Activated T-cell treated with anti-CD3 and anti-CD28 coated beads, Interleukin-2, amount 50 U/mL, for 72 hours (primary cell): ENCODE data around the gene THAP2. TPM values are rescaled to one million over a fixed set of nuclear protein-coding genes. Genes with fewer than 3 reads are reported as not detected.

Source experiments
- ATAC-seq, 2 donors: fragments of 150-1000 bp; cut with Tn5 transposase; replicated peaks in 1 of 2; 2 replicates each; pipeline ENCODE4 v1.10.0; 2021; ENCODE audit warnings: moderate library complexity in 2 of 2, mild to moderate bottlenecking in 1 of 2
- DNase-seq, 2 donors: peaks; one replicate each; pipeline ENCODE4 v3.0.0; 2021 to 2022; ENCODE audit warnings: mixed read lengths in 1 of 2
- H3K27ac Mint-ChIP-seq: one replicate; pipeline ENCODE4 v1.8.0; 2022; ENCODE audit warnings: mild to moderate bottlenecking, moderate library complexity, mixed read lengths
- H3K27me3 Mint-ChIP-seq: one replicate; pipeline ENCODE4 v1.8.0; 2022; ENCODE audit warnings: low read depth, mixed read lengths
- H3K36me3 Mint-ChIP-seq, 2 donors: one replicate each; pipeline ENCODE4 v1.8.0; 2022; ENCODE audit warnings: mixed read lengths in 2 of 2, mild to moderate bottlenecking in 1 of 2; ENCODE audit not compliant: insufficient read depth in 2 of 2
- H3K4me1 Mint-ChIP-seq: one replicate; pipeline ENCODE4 v1.8.0; 2022; ENCODE audit warnings: low read depth, mixed read lengths
- H3K4me3 Mint-ChIP-seq, 2 donors: one replicate each; pipeline ENCODE4 v1.8.0; 2022; ENCODE audit warnings: mild to moderate bottlenecking in 2 of 2, mixed read lengths in 2 of 2, moderate library complexity in 2 of 2
- H3K9me3 Mint-ChIP-seq, 2 donors: one replicate each; pipeline ENCODE4 v1.8.0; 2022; ENCODE audit warnings: mixed read lengths in 2 of 2
- total RNA-seq, 2 donors: library from RNA; stranded (reverse); gene quantifications; one replicate each; pipeline ENCODE4 v1.2.3, GENCODE V29; 2022

The THAP2 gene
- 10 to 100 TPM; 13.8 to 15.1 TPM for total RNA-seq

DNA sequence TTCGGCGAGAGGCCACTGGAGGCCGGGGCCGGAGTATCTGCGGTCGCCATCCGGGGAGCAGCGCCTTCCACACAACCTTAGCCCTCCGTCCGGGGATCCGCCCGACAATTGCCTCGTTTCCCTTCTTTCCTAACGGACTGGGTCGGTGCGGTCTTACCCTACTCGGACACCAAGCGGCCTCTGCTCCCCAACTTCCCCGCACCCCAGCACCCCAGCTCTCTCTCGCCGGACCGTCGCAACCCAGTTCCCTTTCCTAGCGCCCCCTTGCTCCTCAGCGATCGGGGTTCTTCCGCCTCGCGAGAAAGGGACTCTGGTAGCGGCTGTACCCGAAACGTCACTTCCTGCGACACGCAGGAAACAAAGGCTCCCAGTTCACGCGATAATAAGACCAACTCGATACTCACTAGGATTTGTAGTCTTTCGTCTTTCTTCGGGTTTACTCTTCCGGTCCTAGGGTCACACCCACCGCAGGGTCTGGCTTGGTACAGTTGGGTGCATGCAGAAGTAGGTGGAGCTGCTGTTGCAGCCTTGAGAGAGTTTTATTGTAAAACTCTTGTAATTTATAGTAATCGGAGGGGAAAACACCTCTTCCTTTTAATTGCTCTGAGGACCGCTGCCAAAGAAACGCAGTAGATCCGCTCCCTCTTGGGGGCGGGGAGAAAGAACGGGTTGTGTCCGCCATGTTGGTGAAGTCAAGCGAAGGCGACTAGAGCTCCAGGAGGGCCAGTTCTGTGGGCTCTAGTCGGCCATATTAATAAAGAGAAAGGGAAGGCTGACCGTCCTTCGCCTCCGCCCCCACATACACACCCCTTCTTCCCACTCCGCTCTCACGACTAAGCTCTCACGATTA is at the start of gene THAP2, which contains the start of gene ZFC3H1:
THAP2 (plus strand) TSS at position 741 of the 850 bp plus-strand sequence. CDS start 209 bp downstream, outside the sequence.
ZFC3H1 (minus strand) TSS at position 288 of the 850 bp plus-strand sequence; CDS start at position 50, 238 bp downstream.
- H3K4me1 Mint-ChIP-seq = peaks cover 46% of the 10 kb centered on the region
- H3K27ac Mint-ChIP-seq = peak within 1 kb of the TSS; percentile 99
- peak; percentile 85 to 88 for ATAC-seq
- H3K36me3 Mint-ChIP-seq = peaks cover 15 to 34% of the 10 kb centered on the region in 2 donors
- DNase-seq = peak; percentile 88 to 93
- peaks cover 0 to 4% of the 10 kb centered on the region in 2 donors for H3K9me3 Mint-ChIP-seq
- no peaks in the 10 kb centered on the region for H3K27me3 Mint-ChIP-seq
- H3K4me3 Mint-ChIP-seq = peak within 1 kb of the TSS; percentile 95 to 99

DNA sequence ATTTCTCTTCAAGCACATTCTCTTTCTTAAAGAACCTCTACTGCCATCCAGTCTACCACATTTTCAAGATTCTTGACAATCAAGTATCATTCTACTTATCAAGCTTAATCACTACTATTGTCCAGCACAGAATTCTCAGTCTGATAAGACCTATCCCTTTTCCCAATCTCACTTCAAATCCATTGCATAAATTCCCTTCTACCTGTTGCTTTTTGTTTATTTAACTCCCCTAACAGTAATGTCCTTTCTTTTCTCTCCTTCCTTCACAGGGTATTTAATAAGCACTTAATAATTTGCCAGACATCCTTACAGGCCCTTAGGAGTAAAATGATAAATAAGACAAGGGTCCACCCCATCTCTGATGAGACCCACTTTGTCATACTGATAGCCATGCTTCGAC is 42.2 kb upstream of the THAP2 start:
- Mint-ChIP-seq H3K4me3 (no peak overlapping the region), H3K4me1 (peaks cover 6% of the 10 kb centered on the region), H3K27me3 (no peaks in the 10 kb centered on the region), H3K9me3 (no peaks in the 10 kb centered on the region), H3K36me3 (peaks cover 13 to 62% of the 10 kb centered on the region in 2 donors), H3K27ac (peak overlapping the region; percentile 27)
- no peak for DNase-seq
- no peak for ATAC-seq

DNA sequence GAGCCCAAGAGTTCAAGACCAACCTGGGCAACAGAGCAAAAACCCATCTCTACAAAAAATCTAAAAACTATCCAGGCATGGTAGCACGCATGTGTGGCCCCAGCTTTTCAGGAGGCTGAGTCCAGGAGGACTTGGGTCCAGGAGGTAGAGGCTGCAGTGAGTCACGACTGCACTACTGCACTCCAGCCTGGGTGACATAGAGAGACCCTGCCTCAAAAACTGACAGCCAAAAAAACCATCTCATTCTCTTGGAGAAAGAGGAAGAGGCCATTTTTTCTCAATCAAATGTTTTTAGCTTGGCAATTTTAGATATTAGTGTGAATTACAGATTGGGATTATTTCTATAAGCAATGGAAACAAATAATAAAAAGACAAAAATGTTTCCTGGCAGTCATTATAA is 38.6 kb upstream of the THAP2 start:
- no peaks in the 10 kb centered on the region for H3K9me3 Mint-ChIP-seq
- H3K4me1 Mint-ChIP-seq = peaks cover 6% of the 10 kb centered on the region
- ATAC-seq (no peak), DNase-seq (no peak)
- no peaks in the 10 kb centered on the region for H3K27me3 Mint-ChIP-seq
- H3K27ac Mint-ChIP-seq = no peak overlapping the region
- H3K36me3 Mint-ChIP-seq = peaks cover 13 to 54% of the 10 kb centered on the region in 2 donors
- H3K4me3 Mint-ChIP-seq = no peak overlapping the region

DNA sequence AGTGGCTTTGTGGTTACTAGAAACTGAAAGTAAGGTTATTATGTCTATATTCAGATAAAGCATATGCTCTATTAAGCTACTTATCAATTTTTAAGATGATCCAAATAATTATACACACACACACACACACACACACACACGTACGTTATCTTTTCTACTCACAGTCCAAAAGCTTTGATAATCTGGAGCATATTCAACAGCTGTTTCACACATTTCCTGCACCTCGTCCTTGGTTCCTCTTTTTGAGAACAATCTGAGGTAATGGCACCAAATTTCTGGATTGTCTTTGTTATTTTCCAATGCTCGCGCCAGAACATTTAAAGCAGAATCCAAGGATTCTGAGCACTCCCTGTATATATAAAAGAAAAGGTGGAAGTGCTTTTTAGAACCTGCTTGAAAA is 38.0 kb upstream of the THAP2 start:
- peak overlapping the region in 1 of 2 donors; percentile 11 for H3K4me3 Mint-ChIP-seq
- H3K27ac Mint-ChIP-seq = peak overlapping the region; percentile 24
- H3K4me1 Mint-ChIP-seq = peaks cover 6% of the 10 kb centered on the region
- peaks cover 13 to 50% of the 10 kb centered on the region in 2 donors for H3K36me3 Mint-ChIP-seq
- H3K9me3 Mint-ChIP-seq = no peaks in the 10 kb centered on the region
- no peak for DNase-seq
- H3K27me3 Mint-ChIP-seq = no peaks in the 10 kb centered on the region
- no peak for ATAC-seq

DNA sequence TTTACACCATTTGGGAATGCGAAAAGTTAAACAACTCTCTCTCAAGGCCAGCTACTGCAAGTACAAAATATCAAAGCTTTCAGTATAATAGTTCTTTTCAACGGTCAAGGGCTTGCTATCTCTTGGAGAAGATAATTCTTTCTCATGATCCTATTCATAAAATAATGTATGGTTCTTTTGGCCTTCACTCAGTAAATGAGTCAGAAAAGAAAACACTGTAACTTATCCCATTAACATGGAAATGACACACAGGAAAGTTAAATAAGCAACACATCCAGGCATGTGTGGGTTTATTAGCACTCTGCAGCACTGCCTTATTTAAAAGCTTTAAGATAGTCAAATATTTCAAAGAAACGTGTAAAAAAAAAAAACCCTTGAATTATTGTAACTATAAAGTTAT is 37.3 kb upstream of the THAP2 start:
- ATAC-seq (no peak), DNase-seq (no peak)
- H3K4me1 Mint-ChIP-seq = peaks cover 6% of the 10 kb centered on the region
- H3K27me3 Mint-ChIP-seq = no peaks in the 10 kb centered on the region
- peaks cover 10 to 44% of the 10 kb centered on the region in 2 donors for H3K36me3 Mint-ChIP-seq
- no peaks in the 10 kb centered on the region for H3K9me3 Mint-ChIP-seq
- H3K4me3 Mint-ChIP-seq = peak overlapping the region in 1 of 2 donors; percentile 11
- H3K27ac Mint-ChIP-seq = peak overlapping the region; percentile 24

DNA sequence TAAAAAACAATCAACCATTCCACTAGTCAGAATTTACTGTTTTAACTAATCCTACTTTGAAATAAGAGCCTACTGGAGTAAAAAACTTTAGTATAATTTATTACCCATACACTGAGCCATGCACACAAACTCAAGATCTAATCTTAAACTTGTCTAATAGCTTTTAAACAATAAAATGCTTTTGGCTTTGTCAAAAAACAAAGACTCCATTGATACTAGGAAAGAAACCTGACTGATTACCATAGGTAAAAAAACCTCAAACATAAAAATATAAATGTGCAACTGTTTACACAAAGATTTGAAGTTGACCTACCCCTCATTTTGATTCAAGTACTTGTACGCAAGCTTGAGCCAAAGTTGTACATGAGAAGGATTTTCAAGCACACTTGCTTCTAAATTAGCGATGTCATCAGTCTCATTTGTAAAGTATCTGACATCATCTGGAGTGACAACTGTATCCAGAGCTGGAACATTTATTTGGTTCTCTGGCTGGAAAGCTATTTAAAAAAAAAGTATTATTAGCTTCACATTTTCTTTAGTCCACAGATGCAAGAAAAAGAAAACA is 36.6 kb upstream of the THAP2 start:
- DNase-seq (no peak), ATAC-seq (no peak)
- Mint-ChIP-seq H3K9me3 (no peaks in the 10 kb centered on the region), H3K27ac (no peak overlapping the region), H3K27me3 (no peaks in the 10 kb centered on the region), H3K4me3 (no peak overlapping the region), H3K4me1 (no peaks in the 10 kb centered on the region), H3K36me3 (peaks cover 6 to 44% of the 10 kb centered on the region in 2 donors)

DNA sequence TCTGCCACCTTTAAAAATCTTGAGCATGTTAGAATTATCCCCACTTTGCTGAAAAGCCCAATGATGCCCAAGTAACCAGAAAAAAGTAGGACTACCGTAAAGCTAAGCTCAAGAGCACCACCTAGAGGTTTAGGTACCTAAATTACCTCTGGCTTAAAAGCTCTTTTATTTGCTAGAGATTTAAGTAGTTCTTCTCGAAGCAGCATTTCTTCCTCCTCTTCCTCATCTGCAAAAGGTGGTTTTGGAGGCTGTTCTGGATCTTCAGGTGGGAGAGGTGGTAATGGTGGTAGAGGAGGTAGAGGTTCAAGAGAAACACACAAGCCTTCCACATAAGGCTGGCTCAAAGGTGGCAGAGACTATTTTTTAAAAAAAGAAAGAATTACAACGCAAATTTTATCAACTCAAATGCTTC is 27.4 kb upstream of the THAP2 start:
- no peak overlapping the region for H3K4me3 Mint-ChIP-seq
- H3K27ac Mint-ChIP-seq = no peak overlapping the region
- no peak for ATAC-seq
- DNase-seq = no peak
- H3K27me3 Mint-ChIP-seq = no peaks in the 10 kb centered on the region
- peaks cover 23% of the 10 kb centered on the region for H3K4me1 Mint-ChIP-seq
- peaks cover 3 to 52% of the 10 kb centered on the region in 2 donors for H3K36me3 Mint-ChIP-seq
- no peaks in the 10 kb centered on the region for H3K9me3 Mint-ChIP-seq

DNA sequence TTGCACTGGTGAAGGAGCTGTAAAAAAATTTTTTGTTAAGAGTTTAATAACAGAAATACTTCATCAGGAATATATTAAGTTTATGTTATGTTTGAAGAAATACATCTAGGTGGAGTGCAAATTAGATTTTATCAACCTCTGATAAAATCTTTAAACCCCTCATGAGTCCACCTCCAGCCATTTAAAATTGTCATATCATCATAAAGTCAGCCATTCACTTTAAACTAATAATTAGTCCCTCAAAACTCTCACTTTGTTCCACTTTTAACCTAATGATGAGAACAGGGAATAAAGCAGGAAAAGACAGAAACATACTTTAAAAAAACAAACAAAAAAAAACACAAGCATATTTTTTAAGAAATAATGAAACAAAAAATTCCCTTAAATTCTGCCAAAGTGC is 25.6 kb upstream of the THAP2 start:
- Mint-ChIP-seq H3K4me3 (no peak overlapping the region), H3K4me1 (peaks cover 38% of the 10 kb centered on the region), H3K9me3 (no peaks in the 10 kb centered on the region), H3K27me3 (no peaks in the 10 kb centered on the region), H3K36me3 (peaks cover 3 to 46% of the 10 kb centered on the region in 2 donors), H3K27ac (no peak overlapping the region)
- no peak for DNase-seq
- ATAC-seq = no peak

DNA sequence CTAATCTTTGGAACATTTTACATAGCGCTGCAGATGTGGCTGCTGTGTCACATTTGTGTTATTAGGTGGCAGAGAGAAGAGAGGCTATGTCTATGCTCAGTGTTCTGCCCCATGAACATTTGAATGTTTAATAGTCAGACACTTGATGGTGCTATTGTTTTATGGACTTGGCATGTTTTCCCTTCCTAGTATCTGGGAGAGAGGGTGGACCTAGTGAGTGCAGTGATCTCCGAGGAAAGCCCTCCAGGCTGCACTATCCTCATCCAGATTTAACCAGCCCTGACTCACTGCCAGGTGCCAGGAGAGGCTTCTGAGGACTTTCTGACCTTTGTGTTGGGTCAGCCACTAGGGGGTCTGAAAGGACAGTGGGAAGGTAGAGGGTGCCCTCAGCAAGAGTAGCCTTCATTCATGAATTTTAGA is 24.8 kb upstream of the THAP2 start:
- Mint-ChIP-seq H3K9me3 (no peaks in the 10 kb centered on the region), H3K27ac (peak overlapping the region; percentile 91), H3K27me3 (no peaks in the 10 kb centered on the region), H3K4me3 (no peak overlapping the region), H3K36me3 (peaks cover 5 to 49% of the 10 kb centered on the region in 2 donors), H3K4me1 (peaks cover 47% of the 10 kb centered on the region)
- peak; percentile 57 to 72 for ATAC-seq
- DNase-seq = no peak

DNA sequence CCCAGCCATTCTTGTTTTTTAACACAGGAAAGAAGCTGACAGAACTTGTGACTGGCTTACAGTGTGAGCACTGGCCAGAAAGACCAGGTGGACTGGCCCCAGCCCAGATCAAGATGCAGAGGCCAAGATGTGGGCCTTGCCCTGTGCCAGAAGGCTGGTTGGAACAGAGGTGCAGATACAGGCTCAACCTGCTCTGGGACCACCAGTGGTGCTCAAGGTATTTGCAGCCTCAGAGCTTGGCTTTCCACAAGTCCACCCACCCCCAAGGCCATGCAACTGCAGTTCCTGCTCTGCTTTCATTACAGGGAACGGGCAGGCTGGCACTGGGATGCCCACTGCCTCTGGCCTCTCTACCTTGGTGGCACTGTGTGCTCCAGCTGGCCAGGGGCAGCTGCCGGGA is 23.8 kb upstream of the THAP2 start:
- H3K36me3 Mint-ChIP-seq = peaks cover 7 to 51% of the 10 kb centered on the region in 2 donors

DNA sequence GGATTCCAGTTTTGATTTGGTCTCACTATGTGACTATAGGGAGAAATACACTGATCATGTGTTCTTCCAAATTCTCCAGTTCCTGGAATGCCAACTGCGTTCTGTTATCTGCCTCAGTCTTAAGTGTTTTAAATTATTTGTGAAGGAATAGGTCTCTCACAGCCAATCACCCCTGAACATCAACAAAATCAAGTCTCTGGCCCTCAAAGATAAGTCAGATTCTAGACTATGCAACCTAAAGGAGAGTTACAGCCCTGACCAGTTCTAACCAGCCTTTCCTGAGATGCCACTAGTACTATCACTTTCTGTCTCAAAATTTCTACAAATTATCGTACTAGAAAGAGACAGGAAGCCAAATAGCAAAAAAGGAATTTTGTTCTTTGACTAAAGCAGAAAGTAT is 22.7 kb upstream of the THAP2 start:
- ATAC-seq (no peak), DNase-seq (no peak)
- Mint-ChIP-seq H3K4me1 (peaks cover 53% of the 10 kb centered on the region), H3K27ac (peak overlapping the region; percentile 89), H3K36me3 (peaks cover 6 to 47% of the 10 kb centered on the region in 2 donors), H3K4me3 (peak overlapping the region in 1 of 2 donors; percentile 19), H3K9me3 (no peaks in the 10 kb centered on the region), H3K27me3 (no peaks in the 10 kb centered on the region)

More for the DNA sequence above, 23.8 kb upstream of the THAP2 start:
- H3K9me3 Mint-ChIP-seq = no peaks in the 10 kb centered on the region
- H3K27ac Mint-ChIP-seq = peak overlapping the region; percentile 91
- H3K27me3 Mint-ChIP-seq = no peaks in the 10 kb centered on the region
- ATAC-seq = no peak
- peaks cover 53% of the 10 kb centered on the region for H3K4me1 Mint-ChIP-seq
- DNase-seq = no peak
- no peak overlapping the region for H3K4me3 Mint-ChIP-seq

DNA sequence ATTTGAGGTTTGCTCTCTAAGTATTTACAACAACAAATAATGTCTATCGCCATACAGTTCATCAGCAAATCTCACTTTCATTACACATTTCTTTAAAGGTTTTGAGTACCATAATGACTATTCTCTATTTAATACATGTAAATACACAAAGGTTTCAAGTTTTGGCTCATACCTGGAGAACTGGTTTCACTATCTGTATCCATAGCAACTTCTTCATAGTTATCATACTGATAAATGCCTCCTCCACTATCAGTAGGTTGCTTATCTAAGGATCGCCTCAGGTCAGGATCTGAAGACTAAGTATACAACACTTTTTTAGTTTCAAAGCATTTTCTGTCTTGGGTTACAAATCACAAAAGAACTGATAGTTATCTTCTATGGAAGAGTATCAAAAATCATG is 21.8 kb upstream of the THAP2 start:
- DNase-seq (no peak), ATAC-seq (peak; percentile 77 to 83)
- Mint-ChIP-seq H3K4me1 (peaks cover 52% of the 10 kb centered on the region), H3K4me3 (peak overlapping the region in 1 of 2 donors; percentile 36), H3K27me3 (no peaks in the 10 kb centered on the region), H3K27ac (peak overlapping the region; percentile 89), H3K36me3 (peaks cover 10 to 51% of the 10 kb centered on the region in 2 donors), H3K9me3 (no peaks in the 10 kb centered on the region)

DNA sequence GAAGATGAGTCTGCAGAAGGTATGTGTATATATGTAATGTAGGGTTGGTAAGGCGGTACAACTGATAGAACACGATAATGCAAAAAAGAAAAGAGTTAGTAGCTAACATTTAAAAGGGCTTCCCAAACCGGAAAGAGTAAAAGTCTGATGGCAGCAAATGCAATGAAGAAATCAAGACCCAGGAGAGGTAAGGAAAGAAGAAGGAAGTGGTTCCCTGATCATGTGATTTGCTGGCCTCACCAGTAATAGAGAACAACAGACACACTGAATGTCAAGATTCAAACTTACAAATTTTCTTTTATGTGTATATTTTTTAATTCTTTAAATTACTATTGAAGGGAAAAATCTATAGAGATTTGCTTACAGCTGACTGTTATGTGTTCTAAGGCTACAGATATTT is 18.8 kb upstream of the THAP2 start:
- Mint-ChIP-seq H3K4me1 (peaks cover 47% of the 10 kb centered on the region), H3K27me3 (no peaks in the 10 kb centered on the region), H3K27ac (peak overlapping the region; percentile 10), H3K9me3 (no peaks in the 10 kb centered on the region), H3K36me3 (peaks cover 10 to 44% of the 10 kb centered on the region in 2 donors), H3K4me3 (no peak overlapping the region)
- DNase-seq = no peak
- no peak for ATAC-seq
